Stimulated activated CD4-positive, alpha-beta T cell treated with anti-CD3 and anti-CD28 coated beads, Interleukin-4, amount 100 ng/mL, for 4 hours (primary cell): ENCODE results near the gene SNAI3.

ENCODE experiments used
- DNase-seq, 2 experiments: peaks; one replicate each; pipeline ENCODE4 v3.0.0-alpha.2; 2020

SNAI3 gene

GRCh38 chr16:88686439-88687253 is at the start of gene SNAI3:
Gene SNAI3, minus strand, starts transcription at chr16:88686507. Its CDS starts 101 bp downstream, at chr16:88686406.
- DNase-seq: peak; percentile 82 to 89

DNA sequence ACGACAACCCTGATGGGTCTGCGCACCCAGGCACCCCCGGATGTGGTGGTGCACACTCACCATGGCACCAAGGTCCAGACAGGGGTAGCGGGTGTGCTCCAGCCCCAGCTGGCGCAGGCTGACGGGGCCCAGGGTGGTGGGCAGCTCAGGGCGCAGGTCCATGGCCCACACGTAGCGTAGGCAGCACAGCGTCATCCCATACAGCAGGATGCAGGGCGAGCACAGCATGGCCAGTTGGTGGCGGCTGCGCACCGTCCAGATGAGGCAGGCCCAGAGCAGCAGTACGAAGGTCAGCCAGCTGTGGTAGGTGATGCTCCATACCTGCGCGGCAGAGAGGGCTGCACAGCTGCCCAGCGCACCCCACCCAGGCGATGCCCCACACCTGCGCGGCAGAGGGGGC is 49.8 kb upstream of the SNAI3 start:
- DNase-seq: no peak

GRCh38 chr16:88735616-88736015 is 49.3 kb upstream of the SNAI3 start:
- no peak for DNase-seq

- DNase-seq: no peak
Measured at GRCh38 chr16:88735121-88735520, 48.8 kb upstream of the SNAI3 start.

- DNase-seq: no peak
Measured at GRCh38 chr16:88734361-88734728, 48.0 kb upstream of the SNAI3 start.

GRCh38 chr16:88733630-88734360 is 47.5 kb upstream of the SNAI3 start:
- no peak for DNase-seq

DNA sequence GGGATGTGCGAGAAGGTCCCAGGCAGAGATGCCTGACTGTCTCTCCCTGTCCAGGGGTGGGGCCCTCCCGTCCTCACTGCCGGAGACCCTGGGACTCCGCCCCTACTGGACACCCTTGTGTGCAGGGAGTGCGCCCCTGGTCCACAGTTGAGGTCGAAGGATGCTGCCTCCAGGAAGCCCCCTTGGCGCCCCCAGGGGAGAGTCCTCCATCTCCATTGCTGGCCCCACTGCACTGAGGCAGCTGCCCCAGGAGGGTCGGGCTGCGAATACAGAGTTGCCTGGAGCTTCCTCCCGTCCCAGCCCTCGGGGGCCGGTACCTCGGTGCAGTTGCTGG is 46.6 kb upstream of the SNAI3 start:
- DNase-seq: no peak

DNA sequence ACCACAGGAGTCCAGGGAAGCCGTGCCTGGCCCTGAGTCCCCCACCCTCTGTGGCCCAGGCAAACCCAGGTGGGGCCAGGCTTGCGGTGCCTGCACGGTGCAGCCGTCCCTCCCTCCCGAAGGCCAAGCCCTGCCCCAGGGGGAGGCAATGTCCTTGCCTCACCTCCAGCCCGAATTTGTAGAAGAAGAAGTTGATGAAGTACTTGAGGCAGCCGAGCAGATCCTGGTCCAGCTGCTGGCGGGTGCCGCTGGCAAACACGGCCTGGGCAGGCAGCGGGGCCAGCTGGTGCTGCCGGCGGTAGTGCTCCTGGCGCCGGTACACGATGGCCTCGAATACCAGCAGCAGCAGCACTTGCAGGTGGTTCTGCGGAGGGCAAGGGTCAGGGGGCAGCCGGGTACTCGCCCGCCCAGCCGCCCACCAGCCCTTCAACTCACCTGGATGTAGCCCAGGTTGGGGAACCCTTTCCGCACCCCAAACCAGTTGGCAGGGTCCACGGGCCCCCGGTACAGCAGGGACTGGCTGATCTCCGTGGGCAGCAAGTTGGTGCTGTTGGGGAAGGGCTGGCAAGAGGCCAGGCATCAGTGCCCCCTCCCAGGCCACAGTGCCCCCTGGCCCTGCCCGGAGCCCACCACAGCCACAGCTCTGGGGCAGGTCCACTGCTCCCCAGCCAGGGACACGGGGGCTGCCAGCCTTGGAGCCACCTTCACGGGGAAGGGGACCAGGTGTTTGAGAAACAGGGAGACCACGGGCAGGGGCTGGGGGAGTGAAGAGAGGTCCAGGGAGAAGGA is 46.1 kb upstream of the SNAI3 start:
- DNase-seq: no peak

DNA sequence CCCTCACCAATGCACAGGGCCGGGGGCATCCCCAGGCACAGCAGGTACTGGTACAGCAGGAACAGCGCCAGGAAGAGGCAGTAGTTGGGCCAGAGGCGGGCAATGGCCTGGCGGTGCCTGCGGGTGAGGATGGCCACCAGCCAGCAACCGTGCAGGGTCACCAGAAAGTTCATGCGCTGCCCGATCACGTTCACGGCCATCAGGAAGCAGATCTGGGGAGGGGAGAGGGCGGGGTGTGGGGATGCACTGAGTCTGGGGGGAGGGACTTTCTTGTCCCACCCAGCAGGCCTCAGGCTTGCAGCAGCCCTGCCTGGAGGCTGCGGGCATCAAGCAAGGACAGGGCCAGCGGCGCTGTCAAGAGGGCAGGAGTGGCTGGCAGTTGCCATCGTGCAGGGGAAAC is 45.4 kb upstream of the SNAI3 start:
- DNase-seq: no peak

DNA sequence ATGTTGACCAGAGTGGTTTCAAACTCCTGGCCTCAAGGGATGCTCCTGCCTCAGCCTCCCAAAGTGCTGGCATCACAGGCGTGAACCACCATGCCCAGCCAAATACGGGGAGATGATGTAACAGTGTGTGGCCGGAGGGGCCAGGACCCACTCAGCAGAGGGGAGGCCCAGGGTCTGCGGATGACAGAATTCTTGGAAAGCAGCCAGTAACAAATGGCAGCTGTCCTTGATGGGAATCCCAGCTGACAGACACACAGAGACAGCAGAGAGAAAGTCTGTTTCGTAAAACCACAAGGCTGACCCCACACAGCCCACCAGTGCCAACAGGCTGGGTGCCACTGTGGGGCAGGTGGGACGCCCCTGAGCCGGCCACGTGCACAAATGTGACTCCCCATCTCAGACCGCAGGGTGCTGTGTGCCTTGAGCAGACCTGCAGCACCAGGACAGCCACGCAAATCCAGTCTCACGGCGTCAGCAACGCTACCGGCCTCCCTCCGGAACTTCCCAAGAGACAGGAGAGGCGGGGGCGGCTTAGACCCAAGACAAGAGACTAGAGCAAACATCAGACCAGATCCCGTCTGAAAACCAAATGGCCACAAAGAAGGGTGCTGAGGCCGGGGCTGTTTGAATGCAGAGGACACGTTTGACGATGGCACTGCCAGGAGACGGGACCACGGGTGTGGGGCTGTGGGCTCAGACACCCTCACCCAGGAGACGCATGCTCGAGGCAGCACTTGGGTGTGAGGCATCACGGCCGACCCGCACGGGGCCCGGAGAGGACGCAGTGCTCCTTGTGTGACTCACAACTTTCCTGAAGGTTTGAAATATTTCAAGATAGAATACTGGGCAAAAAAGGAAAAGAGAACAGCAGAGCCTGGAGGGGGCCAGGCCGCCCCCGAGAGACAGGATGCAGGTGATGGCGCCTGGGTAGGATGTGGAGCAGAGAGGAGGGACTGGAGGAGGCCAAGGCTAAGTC is 44.6 kb upstream of the SNAI3 start:
- DNase-seq: no peak

DNA sequence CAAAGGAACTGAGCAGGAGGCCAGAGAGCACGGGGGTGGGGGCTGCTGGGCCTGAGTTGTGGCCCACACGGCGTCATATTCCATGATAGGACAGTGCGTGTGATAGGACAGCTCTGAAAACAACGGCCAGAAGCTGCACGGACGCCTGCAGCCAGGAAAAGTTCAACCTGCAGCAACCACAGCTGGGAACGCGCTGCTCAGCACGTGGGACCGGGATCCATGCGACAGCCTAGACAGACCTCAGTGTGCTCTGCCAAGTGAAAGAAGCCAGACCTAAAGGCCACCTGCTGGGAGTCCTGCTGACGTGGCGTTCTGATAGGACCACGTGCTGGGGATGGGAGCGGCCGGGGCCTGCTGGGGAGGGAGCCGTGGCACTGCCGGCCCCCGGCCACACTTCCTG is 41.6 kb upstream of the SNAI3 start:
- no peak for DNase-seq

- DNase-seq: no peak
Measured at GRCh38 chr16:88726981-88727380, 40.7 kb upstream of the SNAI3 start.

DNA sequence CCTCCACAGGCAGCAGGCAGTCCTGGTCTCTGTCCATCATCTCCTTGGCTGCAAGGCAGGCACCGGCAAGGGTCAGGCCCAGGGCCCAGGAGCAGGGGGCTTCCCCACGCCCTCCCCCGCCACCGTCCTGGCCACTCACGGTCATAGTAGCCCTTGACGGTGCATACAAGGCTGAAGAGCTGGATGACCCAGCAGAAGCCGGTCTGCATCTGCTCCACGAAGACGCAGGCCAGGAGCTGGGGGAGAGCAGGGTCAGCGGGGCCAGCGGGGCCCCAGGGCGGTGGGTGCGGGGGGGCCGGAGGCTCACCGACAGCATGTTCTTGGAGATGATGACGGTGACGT is 40.1 kb upstream of the SNAI3 start:
- no peak for DNase-seq

- no peak for DNase-seq
Measured at GRCh38 chr16:88725609-88726407, 39.5 kb upstream of the SNAI3 start.

DNA sequence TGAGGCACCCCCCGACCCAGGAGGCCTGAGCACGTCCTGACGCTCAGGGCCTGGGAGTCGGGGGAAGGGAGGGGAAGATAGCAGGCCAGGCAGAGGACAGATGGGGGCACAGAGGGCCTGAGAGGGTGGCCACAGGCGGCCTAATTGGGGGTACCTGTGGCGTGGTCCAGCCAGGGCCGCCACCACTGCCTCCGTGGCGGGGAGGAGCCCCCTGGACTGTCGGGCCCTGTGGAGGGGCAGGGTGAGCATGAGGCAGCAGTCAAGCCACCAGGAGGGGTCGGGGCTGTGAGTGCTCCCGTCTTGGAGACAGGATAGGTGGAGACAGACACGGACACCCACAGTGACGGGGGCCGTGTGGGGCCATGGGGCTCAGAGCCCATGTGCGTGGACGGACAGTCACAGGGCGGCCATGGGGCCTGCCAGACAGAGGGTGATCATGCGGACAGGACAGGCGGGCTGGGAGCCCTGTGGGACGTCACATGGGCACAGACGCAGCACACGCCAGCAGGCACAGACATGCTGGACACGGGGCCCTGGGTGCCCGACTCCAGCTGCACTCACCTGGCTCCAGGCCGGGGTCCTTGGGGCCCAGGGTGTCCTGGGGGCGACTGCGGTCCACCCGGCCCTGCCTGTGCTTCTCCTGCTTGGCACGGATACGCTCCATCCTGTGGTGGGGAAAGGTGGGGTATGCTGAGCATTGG is 38.7 kb upstream of the SNAI3 start:
- no peak for DNase-seq

- DNase-seq: no peak
Measured at GRCh38 chr16:88723911-88724310, 37.6 kb upstream of the SNAI3 start.

GRCh38 chr16:88723507-88723887 is 37.2 kb upstream of the SNAI3 start:
- no peak for DNase-seq

DNA sequence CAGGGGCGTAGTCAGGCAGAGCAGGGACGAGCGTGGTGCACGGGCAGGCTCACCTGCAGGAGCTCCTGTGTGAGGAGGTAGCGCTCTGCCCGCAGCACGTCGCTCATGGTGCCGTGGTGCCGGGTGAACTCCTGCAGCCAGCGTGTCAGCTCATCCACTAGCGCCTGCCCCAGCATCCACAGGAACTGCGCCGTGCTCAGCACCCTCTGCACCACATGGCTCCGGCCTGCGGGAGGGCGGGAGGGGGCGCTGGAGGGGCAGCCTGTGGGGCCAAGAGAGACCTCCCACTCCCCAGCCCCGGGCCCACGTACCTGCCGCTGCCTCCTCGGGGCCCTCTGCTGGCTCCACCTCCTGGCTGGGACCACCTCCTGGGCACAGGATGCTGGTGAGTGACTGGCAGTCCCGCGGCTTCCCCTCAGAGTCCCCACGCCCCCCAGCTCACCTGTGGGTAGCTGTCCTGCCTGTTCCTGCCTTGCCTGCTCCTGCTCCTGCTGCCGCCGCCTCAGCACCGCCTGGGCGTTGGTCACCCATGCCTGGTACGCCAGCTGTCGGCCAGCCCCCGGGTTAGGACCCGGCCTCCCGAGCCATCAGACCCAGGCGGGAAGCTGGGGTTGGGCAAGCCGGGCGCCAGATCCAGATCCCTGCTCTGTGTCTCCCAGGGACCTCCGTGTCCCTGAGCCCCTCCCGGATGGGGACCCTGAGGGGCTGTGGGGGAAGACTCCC is 36.6 kb upstream of the SNAI3 start:
- DNase-seq: no peak

DNA sequence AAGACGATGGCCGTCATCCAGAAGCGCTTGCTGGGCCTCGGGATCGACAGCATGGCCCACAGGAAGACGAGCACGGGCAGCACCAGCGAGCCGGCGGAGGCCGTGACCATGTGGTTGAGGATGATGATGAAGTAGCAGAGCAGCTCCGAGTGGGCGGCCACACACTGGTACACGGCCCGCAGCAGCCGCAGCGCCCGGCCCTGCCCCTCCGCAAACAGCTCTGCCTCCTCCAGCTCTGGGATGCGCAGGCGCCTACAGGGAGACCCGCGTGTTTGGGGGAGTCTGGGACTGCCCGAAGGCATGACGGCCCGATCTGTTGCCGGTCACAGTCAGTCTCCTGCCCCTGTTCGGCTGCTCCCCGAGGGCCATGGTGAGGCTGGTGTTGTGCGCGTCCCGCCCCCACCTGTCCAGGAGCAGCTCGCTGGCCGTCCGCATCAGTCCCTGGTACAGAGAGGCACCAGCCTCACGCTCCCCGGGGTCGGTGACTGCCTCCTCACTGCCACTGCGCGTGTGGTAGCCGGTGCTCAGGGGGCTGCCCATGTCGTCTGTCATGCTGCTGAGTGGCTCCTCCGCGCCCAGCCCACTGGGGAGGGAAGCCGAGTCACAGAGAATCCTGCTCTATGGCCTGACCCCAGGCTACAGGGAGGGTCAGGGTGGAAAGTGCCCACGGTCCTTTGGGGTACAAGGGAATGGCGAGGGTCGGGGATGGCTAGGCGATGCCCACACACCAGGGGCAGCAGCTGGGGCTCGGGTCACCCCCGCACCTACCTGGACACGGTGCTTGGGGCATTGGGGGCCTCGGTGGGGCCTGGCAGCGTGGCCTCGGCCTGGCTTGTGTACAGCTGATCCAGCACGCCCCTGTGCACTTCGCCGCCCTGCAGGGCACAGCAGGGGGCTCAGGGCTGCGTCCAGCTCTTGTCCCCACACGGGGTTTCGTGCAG is 35.8 kb upstream of the SNAI3 start:
- DNase-seq: no peak
